ENCODE results near the gene RASSF4.

DNA sequence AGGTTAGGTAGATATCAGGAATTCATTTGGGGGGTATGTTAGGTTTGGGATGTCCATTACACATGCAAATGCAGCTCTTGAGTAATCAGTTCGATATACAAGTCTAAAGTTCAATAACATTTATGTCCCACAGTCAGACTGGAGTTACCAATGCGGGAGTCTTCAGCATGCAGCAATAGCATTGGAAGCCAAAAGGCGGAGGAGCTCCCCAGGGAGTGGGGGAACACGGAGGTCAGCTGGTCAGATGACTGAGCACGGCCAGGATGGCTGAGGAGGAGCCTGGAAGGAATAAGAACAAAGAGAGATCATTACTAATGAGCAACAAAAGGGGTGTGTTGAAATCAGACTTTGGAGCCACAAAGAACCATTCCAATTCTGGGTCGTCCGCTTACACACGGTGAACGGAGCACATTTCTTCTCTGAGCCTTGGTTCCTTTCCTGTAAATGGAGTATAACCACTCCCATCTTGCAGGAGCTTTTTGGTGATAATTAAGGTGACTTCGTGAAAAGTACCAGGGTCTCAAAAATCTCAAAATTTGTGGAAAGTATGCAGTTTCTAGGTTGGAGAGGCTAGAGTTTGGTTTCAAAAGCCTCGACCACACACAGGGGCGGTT, 40.6 kb downstream of the RASSF4 start:
- TF ChIP-seq, protein P1, sequence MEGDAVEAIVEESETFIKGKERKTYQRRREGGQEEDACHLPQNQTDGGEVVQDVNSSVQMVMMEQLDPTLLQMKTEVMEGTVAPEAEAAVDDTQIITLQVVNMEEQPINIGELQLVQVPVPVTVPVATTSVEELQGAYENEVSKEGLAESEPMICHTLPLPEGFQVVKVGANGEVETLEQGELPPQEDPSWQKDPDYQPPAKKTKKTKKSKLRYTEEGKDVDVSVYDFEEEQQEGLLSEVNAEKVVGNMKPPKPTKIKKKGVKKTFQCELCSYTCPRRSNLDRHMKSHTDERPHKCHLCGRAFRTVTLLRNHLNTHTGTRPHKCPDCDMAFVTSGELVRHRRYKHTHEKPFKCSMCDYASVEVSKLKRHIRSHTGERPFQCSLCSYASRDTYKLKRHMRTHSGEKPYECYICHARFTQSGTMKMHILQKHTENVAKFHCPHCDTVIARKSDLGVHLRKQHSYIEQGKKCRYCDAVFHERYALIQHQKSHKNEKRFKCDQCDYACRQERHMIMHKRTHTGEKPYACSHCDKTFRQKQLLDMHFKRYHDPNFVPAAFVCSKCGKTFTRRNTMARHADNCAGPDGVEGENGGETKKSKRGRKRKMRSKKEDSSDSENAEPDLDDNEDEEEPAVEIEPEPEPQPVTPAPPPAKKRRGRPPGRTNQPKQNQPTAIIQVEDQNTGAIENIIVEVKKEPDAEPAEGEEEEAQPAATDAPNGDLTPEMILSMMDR (IDR thresholded peaks at IDR 0.05), result no peak
- no peak for TF ChIP-seq POLR2A (IDR thresholded peaks at IDR 0.05)
